Measurements from ENCODE around the gene CCDC106.

CCDC106 gene

DNA sequence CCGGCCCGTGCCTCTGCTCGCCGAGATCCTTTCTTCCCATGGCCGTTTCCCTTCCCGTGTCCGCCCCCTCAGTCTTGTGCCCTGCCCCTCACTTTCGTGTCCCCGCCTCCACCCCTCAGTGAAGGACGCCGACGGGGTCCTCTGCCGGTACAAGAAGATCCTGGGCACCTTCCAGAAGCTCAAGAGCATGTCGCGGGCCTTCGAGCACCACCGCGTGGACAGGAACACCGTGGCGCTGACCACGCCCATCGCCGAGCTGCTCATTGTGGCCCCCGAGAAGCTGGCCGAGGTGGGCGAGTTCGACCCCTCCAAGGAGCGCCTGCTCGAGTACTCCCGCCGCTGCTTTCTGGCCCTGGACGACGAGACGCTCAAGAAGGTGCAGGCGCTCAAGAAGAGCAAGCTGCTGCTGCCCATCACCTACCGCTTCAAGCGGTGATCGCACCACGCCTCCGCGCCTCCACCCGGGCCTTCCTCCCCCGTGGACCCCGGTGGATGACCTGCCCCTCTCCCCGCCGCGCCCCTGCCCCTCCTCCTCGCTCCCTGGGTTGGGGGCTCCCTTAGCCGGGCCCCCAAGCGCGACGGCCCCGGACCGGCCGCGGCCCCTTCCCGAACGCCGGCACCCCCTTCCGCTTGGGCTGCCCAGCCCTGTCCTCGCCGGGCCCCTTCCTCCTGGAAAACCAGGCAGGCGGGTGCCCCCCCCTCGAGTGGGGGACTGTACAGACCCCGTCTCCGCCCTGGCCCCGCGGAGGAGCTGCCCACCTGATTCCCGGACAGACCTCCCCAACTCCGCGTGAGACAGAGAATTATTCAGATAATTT is 4.5 kb downstream of the CCDC106 start:
- no peak for DNase-seq

GRCh38 chr19:55653651-55654322 is 5.8 kb downstream of the CCDC106 start:
- DNase-seq: peak; percentile 99

DNA sequence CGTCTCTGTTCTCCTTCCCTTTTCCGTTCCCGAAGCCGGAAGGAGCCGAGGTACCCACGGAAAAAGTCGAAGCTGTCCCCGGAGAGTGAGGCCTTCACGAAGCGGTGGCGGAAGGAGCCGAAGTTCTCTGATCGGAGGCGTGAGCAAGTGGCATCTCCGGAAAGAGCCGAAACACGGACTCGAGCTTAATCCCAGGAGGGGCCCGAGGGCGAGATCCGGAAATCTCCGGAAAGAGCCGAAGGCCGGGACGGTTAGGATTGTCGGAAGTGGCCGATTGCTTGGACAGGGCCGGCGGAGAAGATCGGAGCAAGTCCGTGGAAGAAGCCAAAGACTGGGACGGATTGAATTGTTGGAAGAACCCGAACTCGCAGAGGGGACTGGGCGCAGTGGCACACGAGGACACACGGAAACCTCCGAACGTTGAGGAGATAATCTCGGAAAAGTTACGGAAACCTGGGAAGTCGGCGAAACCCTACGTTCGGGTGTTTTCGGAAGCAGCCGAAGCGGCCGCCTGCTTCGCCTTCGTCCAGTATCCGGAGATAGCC is 6.4 kb downstream of the CCDC106 start:
- peak; percentile 100 for DNase-seq

- DNase-seq: peak; percentile 98
Observed at GRCh38 chr19:55654868-55655647, 7.0 kb downstream of the CCDC106 start, which contains the start of gene U2AF2. U2AF2 (plus strand) TSS chr19:55655035; CDS start chr19:55655105, 70 bp downstream.

DNA sequence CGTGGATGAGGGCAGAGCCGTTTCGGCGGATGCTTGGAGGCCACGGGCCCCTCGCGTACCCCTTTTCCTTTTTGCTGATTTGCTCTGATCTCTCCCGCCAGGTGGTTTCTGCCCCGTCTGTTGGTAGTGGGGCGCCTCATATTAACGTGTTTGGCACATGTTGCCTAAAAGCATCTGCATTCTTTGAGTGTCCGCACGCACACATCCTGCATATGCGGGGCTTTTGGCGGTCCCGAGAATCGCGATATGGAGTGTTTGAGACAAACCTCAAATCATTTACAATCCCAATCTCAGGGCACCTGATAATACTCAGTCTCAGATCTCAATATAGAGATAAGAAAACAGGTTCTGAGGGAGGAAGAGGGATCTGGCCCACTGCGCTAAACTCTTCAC is 7.6 kb downstream of the CCDC106 start:
- DNase-seq: no peak

- no peak for DNase-seq
Observed at GRCh38 chr19:55656552-55656951, 8.5 kb downstream of the CCDC106 start.

GRCh38 chr19:55656988-55657747 is 9.2 kb downstream of the CCDC106 start:
- DNase-seq: no peak

DNA sequence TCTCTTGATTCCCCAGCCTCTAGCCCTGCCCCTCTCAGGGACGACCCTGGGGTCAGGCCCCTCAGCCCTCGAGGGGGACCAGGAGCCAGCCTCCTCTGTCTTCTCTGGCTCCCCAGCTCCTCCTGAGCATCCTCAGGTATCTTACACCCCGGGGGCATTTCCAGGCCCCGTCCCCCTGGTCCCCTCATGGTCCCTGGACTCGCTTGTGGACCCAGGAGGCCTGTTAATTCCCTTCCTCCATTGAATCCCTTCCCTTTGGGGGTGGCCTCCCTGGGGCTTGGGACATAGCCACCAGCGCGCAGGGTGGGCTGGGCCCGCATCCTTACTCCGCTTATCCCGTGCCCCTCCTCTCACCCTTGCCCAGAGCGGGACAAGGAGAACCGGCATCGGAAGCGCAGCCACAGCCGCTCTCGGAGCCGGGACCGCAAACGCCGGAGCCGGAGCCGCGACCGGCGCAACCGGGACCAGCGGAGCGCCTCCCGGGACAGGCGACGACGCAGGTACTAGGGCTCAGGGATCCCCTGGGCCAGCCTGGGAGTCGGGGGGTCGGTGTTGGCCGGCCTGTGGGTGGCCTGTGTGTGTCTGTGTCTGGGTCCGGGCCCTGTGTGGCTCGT is 10.9 kb downstream of the CCDC106 start:
- DNase-seq: no peak

- DNase-seq: no peak
Observed at GRCh38 chr19:55659822-55660221, 11.8 kb downstream of the CCDC106 start.

DNA sequence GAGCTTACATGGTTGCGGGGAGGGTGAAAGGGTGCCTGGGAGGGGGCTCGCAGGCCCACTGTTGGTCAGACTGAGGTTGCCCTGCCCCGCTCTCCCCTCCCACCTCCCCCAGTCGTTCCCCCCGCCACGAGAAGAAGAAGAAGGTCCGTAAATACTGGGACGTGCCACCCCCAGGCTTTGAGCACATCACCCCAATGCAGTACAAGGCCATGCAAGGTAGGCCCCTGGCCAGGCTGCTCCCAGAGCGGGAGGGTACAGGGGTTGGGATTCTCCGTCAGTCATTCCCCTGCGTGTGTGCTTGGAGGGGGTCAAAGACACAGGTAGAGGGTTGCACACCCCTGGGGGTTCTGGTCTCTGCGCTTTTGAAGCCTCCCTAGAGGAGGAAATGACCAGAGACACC is 12.4 kb downstream of the CCDC106 start:
- no peak for DNase-seq

DNA sequence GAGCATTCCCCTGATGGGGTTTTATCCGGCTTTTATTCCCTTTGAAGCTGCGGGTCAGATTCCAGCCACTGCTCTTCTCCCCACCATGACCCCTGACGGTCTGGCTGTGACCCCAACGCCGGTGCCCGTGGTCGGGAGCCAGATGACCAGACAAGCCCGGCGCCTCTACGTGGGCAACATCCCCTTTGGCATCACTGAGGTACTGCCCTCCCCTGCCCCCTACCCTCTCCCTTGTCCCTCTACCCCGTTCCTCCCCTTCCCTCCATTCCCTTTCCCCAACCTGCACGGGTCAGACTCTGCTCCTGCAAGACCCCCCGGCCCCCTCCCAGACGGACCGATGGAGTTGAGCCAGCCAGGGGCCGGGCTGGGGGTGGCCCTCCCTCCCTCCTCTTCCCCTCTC is 13.0 kb downstream of the CCDC106 start:
- no peak for DNase-seq

DNA sequence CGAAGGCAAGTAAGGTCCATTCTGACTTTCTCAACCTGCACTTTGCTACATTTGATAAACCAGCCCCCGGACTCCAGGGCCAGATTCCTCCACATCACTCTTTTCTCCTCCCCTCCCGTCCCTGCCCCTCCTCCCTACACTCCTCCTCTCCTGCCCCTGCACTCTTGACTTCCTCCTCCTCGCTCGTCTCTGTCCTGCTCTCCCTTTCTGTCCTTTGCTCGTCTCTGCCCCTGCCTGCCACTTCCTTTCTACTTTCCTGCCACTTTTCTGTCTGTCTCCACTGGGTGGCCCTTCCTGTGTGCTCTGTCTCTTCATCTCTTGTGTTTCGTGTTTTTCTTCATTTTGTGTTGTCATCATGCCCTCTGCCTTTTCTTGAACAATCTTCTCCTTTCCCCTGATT is 13.8 kb downstream of the CCDC106 start:
- DNase-seq: no peak

- no peak for DNase-seq
Observed at GRCh38 chr19:55663846-55664536, 16.0 kb downstream of the CCDC106 start.

DNA sequence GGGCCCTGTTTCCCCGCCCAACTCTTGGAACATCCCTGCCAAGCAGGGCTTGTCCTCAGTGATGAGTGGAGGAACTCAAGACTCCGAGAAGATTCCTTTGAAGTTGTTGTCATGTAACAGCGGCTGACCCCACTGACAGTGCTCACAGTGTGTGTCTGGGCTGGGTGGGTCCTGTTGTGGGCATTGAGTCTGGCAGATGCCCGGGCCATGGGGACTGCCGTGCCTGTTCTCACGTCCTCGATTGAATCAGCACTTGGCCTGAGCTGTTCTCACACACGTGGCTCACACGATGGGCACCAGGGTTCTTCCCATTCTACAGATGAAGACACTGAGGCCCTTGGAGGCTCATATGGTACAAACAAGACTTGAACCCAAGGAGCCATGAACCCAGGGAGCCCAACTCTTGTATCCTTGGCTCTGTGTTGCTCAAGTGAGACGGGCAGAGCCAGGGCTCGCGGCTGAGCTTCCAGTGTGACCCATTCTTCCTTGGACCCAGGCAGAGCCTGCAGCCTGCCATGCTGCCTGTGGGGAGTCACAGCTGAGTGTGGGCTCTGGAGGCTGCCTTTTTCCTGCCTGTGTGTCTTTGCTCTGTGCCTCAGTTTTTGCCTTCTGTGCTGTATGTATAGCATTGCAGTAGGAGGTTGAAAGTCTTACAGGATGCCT is 18.5 kb downstream of the CCDC106 start:
- DNase-seq: no peak

DNA sequence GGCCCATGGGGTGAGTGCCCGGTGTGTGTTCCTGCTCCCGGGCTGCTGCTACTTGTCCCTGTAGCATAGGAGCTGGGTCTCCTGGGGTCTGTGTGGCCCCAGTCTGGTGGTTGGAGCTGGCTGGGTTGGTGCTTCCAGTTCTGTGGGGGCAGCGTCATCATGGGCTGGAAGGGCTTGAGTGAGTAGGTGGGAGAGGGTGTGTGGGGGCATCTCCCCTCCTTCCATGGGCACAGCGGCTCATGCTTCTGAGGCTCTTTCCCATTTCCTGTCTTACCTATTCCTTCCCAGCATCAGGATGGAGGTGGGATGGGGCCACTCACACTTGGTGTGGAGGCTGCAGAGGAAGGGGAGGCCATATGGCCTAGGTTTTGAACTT is 19.0 kb downstream of the CCDC106 start:
- no peak for DNase-seq

DNA sequence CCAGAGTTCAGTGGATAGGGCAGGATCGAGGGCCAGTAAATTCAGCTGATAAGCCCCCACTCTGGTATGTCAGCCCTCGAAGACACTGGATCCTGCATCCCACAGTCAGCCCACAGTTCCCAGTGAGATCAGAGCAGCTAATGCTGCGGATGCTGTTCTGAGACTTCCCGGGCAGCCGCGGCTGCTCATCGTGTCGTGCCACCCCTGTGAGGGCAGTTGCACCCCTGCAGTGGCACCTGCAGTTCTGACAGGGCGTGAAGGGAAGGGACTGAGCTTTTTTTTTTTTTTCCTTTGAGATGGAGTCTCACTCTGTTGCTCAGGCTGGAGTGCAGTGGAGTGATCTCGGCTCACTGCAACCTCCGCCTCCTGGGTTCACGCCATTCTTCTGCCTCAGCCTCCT is 19.5 kb downstream of the CCDC106 start:
- DNase-seq: no peak

DNA sequence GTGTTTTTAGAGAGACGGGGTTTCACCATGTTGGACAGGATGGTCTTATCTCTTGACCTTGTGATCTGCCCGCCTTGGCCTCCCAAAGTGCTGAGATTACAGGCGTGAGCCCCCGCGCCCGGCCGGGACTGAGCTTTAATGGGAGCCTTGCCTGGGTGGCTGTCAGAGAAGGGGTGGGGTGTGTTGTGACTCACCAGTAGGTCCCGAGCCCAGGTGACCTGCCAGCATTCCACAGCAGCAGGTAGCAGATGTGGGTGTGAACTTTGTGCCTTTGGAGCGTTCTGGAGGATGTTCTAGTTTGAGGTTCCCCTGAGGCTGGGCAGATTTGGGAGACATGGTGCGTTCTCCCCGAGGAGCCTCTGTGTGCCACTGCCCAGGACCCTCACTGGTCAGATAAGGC is 19.9 kb downstream of the CCDC106 start:
- no peak for DNase-seq

GRCh38 chr19:55668603-55669348 is 20.8 kb downstream of the CCDC106 start:
- no peak for DNase-seq

GRCh38 chr19:55669418-55670279 is 21.6 kb downstream of the CCDC106 start:
- DNase-seq: no peak

Measured in activated CD4-positive, alpha-beta T cell treated with anti-CD3 and anti-CD28 coated beads, Interleukin-2, Interleukin-6, amounts not matched to agents 100 ng/mL and 50 ng/mL, durations not matched to agents 16 hours and 8 hours (primary cell).